DND-41 (cell line): Measurements from ENCODE around the gene MME.

ENCODE experiments used
- ATAC-seq: fragments of 200-7000 bp; cut with Tn5 transposase; 3 replicates; pipeline ENCODE4 v1.9.1; 2021; ENCODE audit warnings: low read depth; ENCODE audit not compliant: insufficient read depth
- DNase-seq: peaks from one replicate; pipeline ENCODE4 v3.0.0-alpha.2; 2020
- H2AFZ ChIP-seq: 2 replicates; pipeline ENCODE4 v1.6.0; 2012; ENCODE audit warnings: low read depth, low read length
- H3K27ac ChIP-seq: 2 replicates; pipeline ENCODE4 v1.5.1; 2012; ENCODE audit warnings: low read length, inconsistent platforms
- H3K27me3 ChIP-seq: fragments of 200-600 bp; sonication (generic); 2 replicates; pipeline ENCODE4 v1.6.0; 2012; ENCODE audit warnings: low read length, mild to moderate bottlenecking, inconsistent platforms; ENCODE audit not compliant: insufficient read depth, poor library complexity
- H3K36me3 ChIP-seq: 2 replicates; pipeline ENCODE4 v1.5.1; 2012; ENCODE audit warnings: low read length, inconsistent platforms; ENCODE audit not compliant: insufficient read depth
- H3K4me1 ChIP-seq: 2 replicates; pipeline ENCODE4 v1.5.1; 2012; ENCODE audit warnings: mild to moderate bottlenecking, low read length; ENCODE audit not compliant: insufficient read depth
- H3K4me2 ChIP-seq: 2 replicates; pipeline ENCODE4 v1.6.0; 2012; ENCODE audit warnings: mild to moderate bottlenecking, moderate library complexity, low read length, inconsistent platforms; ENCODE audit not compliant: insufficient read depth
- H3K4me3 ChIP-seq, 2 experiments: fragments of 200-600 bp in 1 of 2; shearing (Covaris generic) in 1 of 2; 2 replicates each; pipeline ENCODE4 v1.5.1; 2012 to 2016; ENCODE audit warnings: inconsistent platforms in 2 of 2, low read length in 2 of 2, mild to moderate bottlenecking in 2 of 2, low read depth in 1 of 2, moderate library complexity in 1 of 2
- H3K79me2 ChIP-seq: 2 replicates; pipeline ENCODE4 v1.6.0; 2012; ENCODE audit warnings: low read length, inconsistent platforms; ENCODE audit not compliant: insufficient read depth
- H3K9ac ChIP-seq: 2 replicates; pipeline ENCODE4 v1.6.0; 2012; ENCODE audit warnings: low read depth, mild to moderate bottlenecking, inconsistent platforms, low read length, moderate library complexity
- H3K9me3 ChIP-seq: 2 replicates; pipeline ENCODE4 v1.5.1; 2012; ENCODE audit warnings: low read length, moderate library complexity, mild to moderate bottlenecking, inconsistent platforms; ENCODE audit not compliant: insufficient read depth, severe bottlenecking
- H4K20me1 ChIP-seq: 2 replicates; pipeline ENCODE4 v1.6.0; 2012; ENCODE audit warnings: low read length; ENCODE audit not compliant: insufficient read depth
- EZH2 ChIP-seq: IDR thresholded peaks from 3 replicates; pipeline ENCODE4 v1.6.1; 2012; ENCODE audit warnings: borderline replicate concordance, low read depth, mild to moderate bottlenecking, moderate library complexity, low read length, inconsistent platforms; ENCODE audit not compliant: severe bottlenecking
- TF ChIP-seq, protein P1 (sequence below): IDR thresholded peaks from 2 replicates; pipeline ENCODE4 v1.5.1; 2012; ENCODE audit warnings: borderline replicate concordance, low read length, moderate library complexity, mild to moderate bottlenecking; ENCODE audit not compliant: poor library complexity, severe bottlenecking; ENCODE audit errors: extremely low read depth

MME gene

DNA sequence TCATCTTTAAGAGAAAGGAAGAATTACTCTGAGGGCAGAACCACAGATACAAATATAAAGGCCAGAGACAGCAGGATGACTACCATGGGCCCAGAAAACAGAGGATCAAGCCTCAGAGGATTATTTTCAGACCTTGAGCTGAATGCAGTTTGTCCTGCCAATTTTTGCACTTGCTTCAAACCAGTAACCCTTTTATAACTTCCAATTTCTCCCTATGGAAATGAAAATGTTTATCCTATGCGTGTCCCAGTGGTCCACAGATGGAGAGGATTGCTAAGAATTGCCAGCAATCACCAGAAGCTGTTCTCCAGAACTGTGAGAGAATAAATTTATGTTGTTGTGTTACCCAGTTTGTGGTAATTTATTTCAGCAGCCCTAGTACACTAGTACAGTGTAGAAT is 26.4 kb upstream of the MME start:
- Histone ChIP-seq H3K27ac (no peak overlapping the region), H3K27me3 (no peaks in the 10 kb centered on the region), H3K79me2 (no peaks in the 10 kb centered on the region), H3K4me1 (0 out of 2 replicates have a peak, but pooled peaks cover 4% of the 10 kb centered on the region), H4K20me1 (no peaks in the 10 kb centered on the region), H3K9me3 (peaks cover 37% of the 10 kb centered on the region), H3K4me2 (no peak overlapping the region), H3K36me3 (no peaks in the 10 kb centered on the region), H3K9ac (no peak overlapping the region), H2AFZ (0 out of 2 replicates have a peak overlapping the region, but pooled peaks have one; percentile 10), H3K4me3 (no peak overlapping the region)
- no peak for DNase-seq
- TF ChIP-seq, protein P1, sequence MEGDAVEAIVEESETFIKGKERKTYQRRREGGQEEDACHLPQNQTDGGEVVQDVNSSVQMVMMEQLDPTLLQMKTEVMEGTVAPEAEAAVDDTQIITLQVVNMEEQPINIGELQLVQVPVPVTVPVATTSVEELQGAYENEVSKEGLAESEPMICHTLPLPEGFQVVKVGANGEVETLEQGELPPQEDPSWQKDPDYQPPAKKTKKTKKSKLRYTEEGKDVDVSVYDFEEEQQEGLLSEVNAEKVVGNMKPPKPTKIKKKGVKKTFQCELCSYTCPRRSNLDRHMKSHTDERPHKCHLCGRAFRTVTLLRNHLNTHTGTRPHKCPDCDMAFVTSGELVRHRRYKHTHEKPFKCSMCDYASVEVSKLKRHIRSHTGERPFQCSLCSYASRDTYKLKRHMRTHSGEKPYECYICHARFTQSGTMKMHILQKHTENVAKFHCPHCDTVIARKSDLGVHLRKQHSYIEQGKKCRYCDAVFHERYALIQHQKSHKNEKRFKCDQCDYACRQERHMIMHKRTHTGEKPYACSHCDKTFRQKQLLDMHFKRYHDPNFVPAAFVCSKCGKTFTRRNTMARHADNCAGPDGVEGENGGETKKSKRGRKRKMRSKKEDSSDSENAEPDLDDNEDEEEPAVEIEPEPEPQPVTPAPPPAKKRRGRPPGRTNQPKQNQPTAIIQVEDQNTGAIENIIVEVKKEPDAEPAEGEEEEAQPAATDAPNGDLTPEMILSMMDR, result no peak
- TF ChIP-seq EZH2, result no peak
- ATAC-seq, result no peak

DNA sequence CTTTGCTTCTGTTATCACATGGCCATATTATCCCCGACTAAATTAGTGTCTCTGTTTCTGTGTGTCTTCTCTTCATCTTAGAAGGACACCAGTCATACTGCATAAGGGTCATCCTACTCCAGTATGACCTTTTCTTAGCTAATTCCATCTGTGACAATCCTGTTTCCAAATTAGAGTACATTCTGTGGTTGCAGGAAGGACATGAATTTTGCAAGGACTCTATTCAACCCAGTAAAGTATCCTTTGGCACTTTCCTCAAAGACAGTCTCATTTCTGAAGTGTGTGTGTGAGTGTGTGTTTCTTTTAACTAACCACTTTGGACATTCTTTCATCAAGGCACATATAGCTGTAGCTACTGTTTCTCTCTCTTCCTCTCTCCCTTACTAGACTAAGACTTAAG is 15.2 kb upstream of the MME start:
- Histone ChIP-seq H3K27me3 (no peaks in the 10 kb centered on the region), H3K36me3 (no peaks in the 10 kb centered on the region), H3K4me3 (no peak overlapping the region), H3K27ac (no peak overlapping the region), H3K4me2 (no peak overlapping the region), H3K4me1 (peaks cover 29% of the 10 kb centered on the region), H3K9me3 (no peaks in the 10 kb centered on the region), H4K20me1 (no peaks in the 10 kb centered on the region), H2AFZ (peak overlapping the region; percentile 69), H3K79me2 (no peaks in the 10 kb centered on the region), H3K9ac (no peak overlapping the region)
- no peak for DNase-seq
- TF ChIP-seq, protein P1, result no peak
- TF ChIP-seq EZH2, result no peak
- ATAC-seq, result 0 out of 3 replicates have a peak, but pooled peaks have one; percentile 11

DNA sequence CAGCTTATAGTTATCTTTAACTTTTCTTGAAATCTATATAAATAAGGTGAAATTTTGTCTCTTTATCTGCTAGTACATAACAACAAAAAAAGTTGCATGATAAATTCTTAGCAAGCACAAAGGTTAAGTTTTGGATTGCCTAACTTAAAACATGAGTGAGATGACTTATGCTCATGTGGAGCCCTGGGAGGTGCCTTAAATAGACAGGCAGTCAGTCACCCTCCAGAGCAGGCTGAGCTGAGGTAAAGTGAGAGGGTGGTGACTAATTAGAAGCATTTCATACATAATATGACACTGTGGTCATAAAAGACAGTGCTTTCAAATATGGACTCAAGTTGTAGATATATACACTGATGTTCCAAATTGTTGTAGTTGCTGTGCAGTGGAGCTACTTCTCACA is 14.6 kb upstream of the MME start:
- no peaks in the 10 kb centered on the region for H3K79me2 ChIP-seq
- H3K4me1 ChIP-seq, result peaks cover 33% of the 10 kb centered on the region
- no peak for TF ChIP-seq EZH2
- TF ChIP-seq, protein P1, result no peak
- H3K9ac ChIP-seq, result no peak overlapping the region
- no peak for DNase-seq
- ATAC-seq, result peak; percentile 73
- no peak overlapping the region for H3K27ac ChIP-seq
- 0 out of 2 replicates have a peak overlapping the region, but pooled peaks have one; percentile 69 for H2AFZ ChIP-seq
- H3K9me3 ChIP-seq, result no peaks in the 10 kb centered on the region
- H3K4me3 ChIP-seq, result no peak overlapping the region
- no peak overlapping the region for H3K4me2 ChIP-seq
- no peaks in the 10 kb centered on the region for H3K27me3 ChIP-seq
- H3K36me3 ChIP-seq, result no peaks in the 10 kb centered on the region
- H4K20me1 ChIP-seq, result no peaks in the 10 kb centered on the region

DNA sequence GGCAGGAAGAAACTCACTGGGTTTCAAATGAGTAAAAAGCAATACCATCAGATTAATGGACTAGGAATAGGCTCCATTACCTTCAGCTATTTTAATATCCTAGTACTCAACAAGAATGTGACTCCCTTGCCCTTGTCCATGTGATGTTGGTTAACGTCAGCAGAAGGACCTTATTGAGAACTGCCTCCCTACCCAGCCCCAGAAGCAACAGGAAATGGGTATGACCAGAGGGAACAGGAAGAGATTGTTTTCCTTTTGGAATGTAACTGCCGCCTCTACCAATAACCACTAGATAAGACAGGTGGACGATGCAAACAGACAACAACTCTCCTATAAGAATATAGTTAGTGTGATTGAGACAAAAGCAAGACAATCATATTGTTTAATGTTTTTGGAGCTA is 10.4 kb upstream of the MME start:
- Histone ChIP-seq H3K4me3 (no peak overlapping the region), H3K79me2 (no peaks in the 10 kb centered on the region), H4K20me1 (no peaks in the 10 kb centered on the region), H2AFZ (peak overlapping the region; percentile 61), H3K36me3 (no peaks in the 10 kb centered on the region), H3K4me1 (peaks cover 36% of the 10 kb centered on the region), H3K9ac (no peak overlapping the region), H3K27ac (peak overlapping the region; percentile 66), H3K9me3 (peaks cover 3% of the 10 kb centered on the region), H3K4me2 (peak overlapping the region; percentile 24), H3K27me3 (no peaks in the 10 kb centered on the region)
- ATAC-seq (no peak), DNase-seq (no peak)
- TF ChIP-seq EZH2, result no peak
- TF ChIP-seq, protein P1, result no peak
